WTC11 (cell line): Measurements from ENCODE around the gene CGB3. TPM values are rescaled to one million over a fixed set of nuclear protein-coding genes. Genes with fewer than 3 reads are reported as not detected.

ENCODE experiments used
- ATAC-seq: fragments of 200-7000 bp; cut with Tn5 transposase; 2 replicates; pipeline ENCODE4 v1.10.0; 2021; ENCODE audit warnings: mild to moderate bottlenecking, moderate library complexity
- CTCF ChIA-PET: fragments of 300-600 bp; sonication (Branson Sonifier 250); formaldehyde crosslinking; loops from one replicate; lab custom pipeline; 2021; ENCODE audit warnings: antibody characterized with exemption; lab: Charles Lee
- POLR2A ChIA-PET: fragments of 350-600 bp; sonication (Branson Sonifier 250); formaldehyde crosslinking; loops from one replicate; lab custom pipeline; 2021; ENCODE audit warnings: antibody characterized with exemption; lab: Charles Lee
- DNase-seq: peaks from one replicate; pipeline ENCODE4 v3.0.0; 2021; ENCODE audit warnings: low spot score
- H3K27ac Mint-ChIP-seq: 2 replicates; pipeline ENCODE4 v1.8.0; 2021; ENCODE audit warnings: mixed read lengths
- H3K27me3 Mint-ChIP-seq: 2 replicates; pipeline ENCODE4 v1.8.0; 2021; ENCODE audit warnings: low read depth, mild to moderate bottlenecking, moderate library complexity, mixed read lengths
- H3K36me3 Mint-ChIP-seq: 2 replicates; pipeline ENCODE4 v1.8.0; 2021; ENCODE audit warnings: mixed read lengths
- H3K4me1 Mint-ChIP-seq: 2 replicates; pipeline ENCODE4 v1.8.0; 2022; ENCODE audit warnings: mixed read lengths
- H3K4me3 Mint-ChIP-seq: 2 replicates; pipeline ENCODE4 v1.8.0; 2021; ENCODE audit warnings: mild to moderate bottlenecking, moderate library complexity, mixed read lengths
- H3K9me3 Mint-ChIP-seq: 2 replicates; pipeline ENCODE4 v1.8.0; 2021; ENCODE audit warnings: mixed read lengths
- ATF3 ChIP-seq: sonication (generic); formaldehyde crosslinking; conservative IDR thresholded peaks from 2 replicates; pipeline ENCODE4 v1.8.1; 2022; ENCODE audit warnings: mild to moderate bottlenecking, missing genetic modification reagents
- CTCF ChIP-seq: fragments of 200-600 bp; IDR thresholded peaks from 2 replicates; pipeline ENCODE4 v1.8.0; 2022; ENCODE audit warnings: antibody characterized with exemption
- ETV6 ChIP-seq: sonication (generic); formaldehyde crosslinking; IDR thresholded peaks from 2 replicates; pipeline ENCODE4 v1.8.1; 2022; ENCODE audit warnings: mild to moderate bottlenecking, missing genetic modification reagents
- FOXJ3 ChIP-seq: sonication (generic); formaldehyde crosslinking; IDR thresholded peaks from 2 replicates; pipeline ENCODE4 v1.9.0; 2021; ENCODE audit warnings: missing genetic modification reagents, mild to moderate bottlenecking, borderline replicate concordance
- FOXP1 ChIP-seq: sonication (generic); formaldehyde crosslinking; IDR thresholded peaks from 2 replicates; pipeline ENCODE4 v1.8.0; 2022; ENCODE audit warnings: missing genetic modification reagents, mild to moderate bottlenecking, moderate library complexity, borderline replicate concordance
- GABPB1 ChIP-seq: sonication (generic); formaldehyde crosslinking; IDR thresholded peaks from 2 replicates; pipeline ENCODE4 v1.8.1; 2023; ENCODE audit warnings: mild to moderate bottlenecking, missing genetic modification reagents
- MAX ChIP-seq: sonication (generic); formaldehyde crosslinking; IDR thresholded peaks from 2 replicates; pipeline ENCODE4 v1.8.0; 2022; ENCODE audit warnings: mild to moderate bottlenecking, missing genetic modification reagents
- PRRX2 ChIP-seq: fragments of 250-450 bp; sonication (Bioruptor Pico); IDR thresholded peaks from 2 replicates; pipeline ENCODE4 v1.8.0; 2021; ENCODE audit warnings: mild to moderate bottlenecking
- RELA ChIP-seq: sonication (generic); formaldehyde crosslinking; IDR thresholded peaks from 2 replicates; pipeline ENCODE4 v1.8.1; 2022; ENCODE audit warnings: missing genetic modification reagents, mild to moderate bottlenecking, borderline replicate concordance
- ZBTB43 ChIP-seq: sonication (generic); formaldehyde crosslinking; IDR thresholded peaks from 2 replicates; pipeline ENCODE4 v1.8.1; 2023; ENCODE audit warnings: mild to moderate bottlenecking, missing genetic modification reagents
- ZNF121 ChIP-seq: sonication (generic); formaldehyde crosslinking; IDR thresholded peaks from 2 replicates; pipeline ENCODE4 v1.8.0; 2023; ENCODE audit warnings: missing genetic modification reagents
- ZNF317 ChIP-seq: sonication (generic); formaldehyde crosslinking; IDR thresholded peaks from 2 replicates; pipeline ENCODE4 v1.8.1; 2023; ENCODE audit warnings: low read depth, mild to moderate bottlenecking, moderate library complexity, missing genetic modification reagents, borderline replicate concordance
- ZNF425 ChIP-seq: fragments of 250-450 bp; sonication (Bioruptor Pico); conservative IDR thresholded peaks from 2 replicates; pipeline ENCODE4 v1.9.0; 2021; ENCODE audit warnings: mild to moderate bottlenecking
- ZSCAN18 ChIP-seq: fragments of 250-450 bp; sonication (Bioruptor Pico); IDR thresholded peaks from 2 replicates; pipeline ENCODE4 v2.1.2; 2022; ENCODE audit warnings: mild to moderate bottlenecking, moderate library complexity
- total RNA-seq: library from RNA; stranded (reverse); gene quantifications from 3 replicates; pipeline ENCODE4 v1.2.3, GENCODE V29; 2021

The CGB3 gene
- total RNA-seq, 1 experiment from 2014 or later: not detected

- Mint-ChIP-seq H3K9me3 (no peaks in the 10 kb centered on the region), H3K36me3 (peaks cover 32% of the 10 kb centered on the region), H3K27ac (peak overlapping the region; percentile 85), H3K4me1 (peaks cover 18% of the 10 kb centered on the region), H3K27me3 (no peaks in the 10 kb centered on the region), H3K4me3 (no peak overlapping the region)
- peak; percentile 77; the same call in 1 of the 2 replicates for TF ChIP-seq ZNF121 (CRISPR knock-in tag)
- no peak for TF ChIP-seq FOXP1 (CRISPR knock-in tag)
- ATAC-seq (no peak), DNase-seq (no peak)
- POLR2A ChIA-PET: no interaction called here
- CTCF ChIA-PET: interaction anchor here (4.2 kb wide), 1 partner anchor 17 kb away, joined by 18 read pairs; no protein-coding TSS in a partner anchor
Observed at GRCh38 chr19:48988286-48988685, 35.8 kb downstream of the CGB3 start.

- no peak for TF ChIP-seq ZNF425 (CRISPR knock-in tag)
- Mint-ChIP-seq H3K27me3 (no peaks in the 10 kb centered on the region), H3K4me1 (peaks cover 17% of the 10 kb centered on the region), H3K9me3 (no peaks in the 10 kb centered on the region), H3K36me3 (peaks cover 41% of the 10 kb centered on the region), H3K4me3 (no peak overlapping the region), H3K27ac (no peak overlapping the region; the same call in 1 of the 2 replicates)
- ATAC-seq (no peak), DNase-seq (no peak)
- ChIA-PET POLR2A (no interaction called here), CTCF (interaction anchor here (1.0 to 4.2 kb wide), 7 partner anchors 10 to 238 kb away, joined by 3 to 18 read pairs (median 5); no protein-coding TSS in a partner anchor)
Observed at GRCh38 chr19:48987323-48987722, 36.8 kb downstream of the CGB3 start.

GRCh38 chr19:48986211-48986610, 37.9 kb downstream of the CGB3 start:
- peaks cover 49% of the 10 kb centered on the region for H3K36me3 Mint-ChIP-seq
- ATAC-seq: no peak
- H3K27me3 Mint-ChIP-seq: no peaks in the 10 kb centered on the region
- no peak overlapping the region for H3K4me3 Mint-ChIP-seq
- POLR2A ChIA-PET: interaction anchor here (0.6 to 0.8 kb wide), 2 partner anchors 118 to 127 kb away, joined by 3 read pairs; partner anchors contain the start of gene PLEKHA4
- H3K4me1 Mint-ChIP-seq: peaks cover 12% of the 10 kb centered on the region
- CTCF ChIA-PET: interaction anchor here (1.2 to 4.2 kb wide), 6 partner anchors 12 to 224 kb away, joined by 3 to 18 read pairs (median 6); no protein-coding TSS in a partner anchor
- H3K27ac Mint-ChIP-seq: no peak overlapping the region
- no peak for DNase-seq
- no peak for TF ChIP-seq ZNF317 (CRISPR knock-in tag)
- TF ChIP-seq ATF3 (CRISPR knock-in tag): no peak
- no peak for TF ChIP-seq ZBTB43 (CRISPR knock-in tag)
- TF ChIP-seq CTCF: no peak
- TF ChIP-seq RELA: no peak
- no peak for TF ChIP-seq ETV6 (CRISPR knock-in tag)
- no peak for TF ChIP-seq FOXJ3 (CRISPR knock-in tag)
- no peak for TF ChIP-seq GABPB1 (CRISPR knock-in tag)
- TF ChIP-seq ZSCAN18 (CRISPR knock-in tag): no peak
- TF ChIP-seq MAX (CRISPR knock-in tag): no peak
- TF ChIP-seq PRRX2 (CRISPR knock-in tag): no peak
- H3K9me3 Mint-ChIP-seq: no peaks in the 10 kb centered on the region
